HepG2 (cell line): ENCODE measurements around the gene ZNF217. TPM values are rescaled to one million over a fixed set of nuclear protein-coding genes. Genes with fewer than 3 reads are reported as not detected.

Experiments
- NFE2 ChIP-seq: sonication (generic); formaldehyde crosslinking; IDR thresholded peaks from 2 replicates; pipeline ENCODE4 v1.4.0; 2020; ENCODE audit warnings: missing genetic modification reagents
- ZBED4 ChIP-seq: sonication (generic); formaldehyde crosslinking; IDR thresholded peaks from 2 replicates; pipeline ENCODE4 v1.4.0; 2020; ENCODE audit warnings: missing genetic modification reagents, borderline replicate concordance
- ZBTB40 ChIP-seq, 2 experiments: fragments of 450-650 bp in 1 of 2; sonication (generic) in 1 of 2; formaldehyde crosslinking in 1 of 2; IDR thresholded peaks; 2 replicates each; pipeline versions ENCODE4 v1.6.1 to v1.8.0; 2016 to 2022; ENCODE audit warnings: antibody characterized with exemption in 1 of 2, mild to moderate bottlenecking in 1 of 2, missing genetic modification reagents in 1 of 2
- ZHX1 ChIP-seq: sonication (generic); formaldehyde crosslinking; IDR thresholded peaks from 2 replicates; pipeline ENCODE4 v1.8.1; 2022; ENCODE audit warnings: low read depth, mild to moderate bottlenecking, missing genetic modification reagents
- ZKSCAN5 ChIP-seq: sonication (generic); formaldehyde crosslinking; IDR thresholded peaks from 2 replicates; pipeline ENCODE4 v1.5.1; 2020; ENCODE audit warnings: mild to moderate bottlenecking, missing genetic modification reagents
- polyA plus RNA-seq, 8 experiments: library from polyadenylated mRNA; depleted of rRNA in 3 of 8; stranded (reverse) in 7 of 8; unstranded in 1 of 8; fragments of >200 nt; fragmentation: Illumina TruSeq in 4 of 8; extraction: Trizol in 4 of 8; gene quantifications; 2 replicates each; pipeline versions ENCODE4 v1.2.1 to v1.2.3, GENCODE V29; 2011 to 2016; ENCODE audit warnings: low read depth in 4 of 8, missing spikeins in 1 of 8, mixed read lengths in 1 of 8; ENCODE audit not compliant: insufficient read depth in 1 of 8
- total RNA-seq, 5 experiments: library from RNA; depleted of rRNA; stranded (reverse); fragments of >200 nt; fragmentation: Illumina TruSeq; extraction: Trizol; gene quantifications; 2 replicates each; pipeline ENCODE4 v1.2.3, GENCODE V29; 2016; ENCODE audit warnings: low read depth in 1 of 5

Gene ZNF217
- total and polyA plus RNA-seq, 2 of the 13 experiments (the other 11 are each of a cell fraction or from before 2014, with no cell fraction given) = 22.3 to 29.8 TPM

- TF ChIP-seq ZBTB40 (IDR thresholded peaks at IDR 0.05) = no peak
- no peak for TF ChIP-seq ZBTB40 (CRISPR knock-in tag; IDR thresholded peaks at IDR 0.05)
- TF ChIP-seq ZBED4 (CRISPR knock-in tag) = no peak
- TF ChIP-seq ZHX1 (CRISPR knock-in tag) = no peak
- TF ChIP-seq ZKSCAN5 (CRISPR knock-in tag) = no peak
- TF ChIP-seq NFE2 (CRISPR knock-in tag) = no peak
Measured at GRCh38 chr20:53611449-53611894, 17.8 kb upstream of the ZNF217 start (continued).
